Thymus (tissue), 11 donors: ENCODE results near the gene RUNX2. TPM values are rescaled to one million over a fixed set of nuclear protein-coding genes. Genes with fewer than 3 reads are reported as not detected.

Experiments
- DNase-seq, 9 donors: peaks; one replicate each; pipeline ENCODE4 v3.0.0-alpha.2; 2013; ENCODE audit warnings: low spot score in 9 of 9, low read depth in 6 of 9, missing footprints in 1 of 9
- H3K27ac ChIP-seq, 2 donors: one replicate each; pipeline ENCODE4 v1.5.1; 2013; ENCODE audit warnings: control low read depth in 1 of 2, low read depth in 1 of 2, low read length in 1 of 2, mild to moderate bottlenecking in 1 of 2, moderate library complexity in 1 of 2
- H3K27me3 ChIP-seq, 2 donors: one replicate each; pipeline ENCODE4 v1.5.1; 2013; ENCODE audit warnings: low read length in 1 of 2; ENCODE audit not compliant: control insufficient read depth in 2 of 2, insufficient read depth in 1 of 2
- H3K36me3 ChIP-seq, 2 donors: one replicate each; pipeline ENCODE4 v1.5.1; 2013; ENCODE audit warnings: low read length in 1 of 2, mild to moderate bottlenecking in 1 of 2, moderate library complexity in 1 of 2; ENCODE audit not compliant: control insufficient read depth in 2 of 2, insufficient read depth in 2 of 2
- H3K4me1 ChIP-seq, 2 donors: one replicate each; pipeline ENCODE4 v1.5.1; 2013; ENCODE audit warnings: low read length in 2 of 2; ENCODE audit not compliant: control insufficient read depth in 2 of 2, insufficient read depth in 2 of 2
- H3K4me3 ChIP-seq, 2 donors: one replicate each; pipeline ENCODE4 v1.5.1; 2013; ENCODE audit warnings: low read length in 2 of 2, control low read depth in 1 of 2, mild to moderate bottlenecking in 1 of 2
- H3K9me3 ChIP-seq, 2 donors: one replicate each; pipeline ENCODE4 v1.5.1; 2013; ENCODE audit warnings: low read length in 1 of 2, mild to moderate bottlenecking in 1 of 2; ENCODE audit not compliant: control insufficient read depth in 2 of 2, insufficient read depth in 1 of 2
- WGBS: extraction: QIAGEN DNeasy Blood & Tissue Kit; methylation state at CpG from one replicate; pipeline ENCODE4 v1.1.7; 2013; 5-methylcytosine and 5-hydroxymethylcytosine counted together
- polyA plus RNA-seq: library from polyadenylated mRNA; stranded (reverse); fragments of 200-250 nt; gene quantifications from one replicate; pipeline ENCODE4 v1.2.3, GENCODE V29; 2013
- total RNA-seq: library from RNA; stranded (reverse); fragments of 120-200 nt; gene quantifications from one replicate; pipeline ENCODE4 v1.2.4, GENCODE V29; 2013
- donor health status: healthy.

The RUNX2 gene
- total and polyA plus RNA-seq, 2 donors: 3.7 to 7.1 TPM

GRCh38 chr6:45326698-45327417 lies 1.3 kb upstream of the RUNX2 start:
- Histone ChIP-seq H3K27ac (no peak overlapping the region), H3K4me3 (no peak overlapping the region), H3K27me3 (no peaks in the 10 kb centered on the region), H3K4me1 (peaks cover 2 to 5% of the 10 kb centered on the region in 2 donors), H3K36me3 (no peaks in the 10 kb centered on the region), H3K9me3 (no peaks in the 10 kb centered on the region)
- no peak for DNase-seq
- WGBS: 82% methylated on average over 5 of the region's 5 CpGs

GRCh38 chr6:45328523-45328922 lies 393 bp downstream of the RUNX2 start:
- Histone ChIP-seq H3K4me3 (peak overlapping the region in 1 of 2 donors; percentile 32), H3K9me3 (no peaks in the 10 kb centered on the region), H3K27me3 (no peaks in the 10 kb centered on the region), H3K36me3 (no peaks in the 10 kb centered on the region), H3K27ac (no peak overlapping the region), H3K4me1 (peaks cover 2 to 5% of the 10 kb centered on the region in 2 donors)
- peak in 1 of 9 donors; percentile 21 for DNase-seq

DNA sequence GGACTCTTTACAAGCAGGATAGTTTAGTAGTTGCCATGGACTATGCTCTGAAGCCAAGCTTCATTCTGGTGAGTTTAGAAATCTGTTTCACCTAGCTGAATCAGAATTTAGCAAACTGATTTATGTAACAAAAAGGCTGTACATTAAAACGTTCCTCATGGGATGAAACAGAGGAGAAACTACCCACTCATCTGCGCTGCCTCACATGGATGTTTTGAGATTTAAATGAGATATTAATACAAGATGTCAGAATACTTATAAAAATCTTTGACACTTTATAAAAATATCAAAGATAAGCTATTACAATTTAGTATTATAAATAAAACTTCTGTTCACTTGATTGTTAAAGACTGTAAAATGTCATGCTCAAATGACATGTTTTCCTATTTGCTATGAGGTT lies 16.8 kb downstream of the RUNX2 start:
- Histone ChIP-seq H3K36me3 (no peaks in the 10 kb centered on the region), H3K4me3 (no peak overlapping the region), H3K27ac (no peak overlapping the region), H3K9me3 (no peaks in the 10 kb centered on the region), H3K4me1 (no peaks in the 10 kb centered on the region), H3K27me3 (no peaks in the 10 kb centered on the region)
- no peak for DNase-seq
- WGBS: 96% methylated on average over 2 of the region's 2 CpGs

- H3K27ac ChIP-seq: no peak overlapping the region
- no peaks in the 10 kb centered on the region for H3K9me3 ChIP-seq
- no peak overlapping the region for H3K4me3 ChIP-seq
- no peak for DNase-seq
- H3K27me3 ChIP-seq: no peaks in the 10 kb centered on the region
- H3K36me3 ChIP-seq: no peaks in the 10 kb centered on the region
- H3K4me1 ChIP-seq: no peaks in the 10 kb centered on the region
These were observed 22.1 kb downstream of the RUNX2 start for GRCh38 chr6:45350186-45350710.

GRCh38 chr6:45351076-45351475 lies 22.9 kb downstream of the RUNX2 start:
- no peaks in the 10 kb centered on the region for H3K36me3 ChIP-seq
- no peak for DNase-seq
- no peaks in the 10 kb centered on the region for H3K27me3 ChIP-seq
- no peaks in the 10 kb centered on the region for H3K9me3 ChIP-seq
- H3K27ac ChIP-seq: no peak overlapping the region
- H3K4me3 ChIP-seq: no peak overlapping the region
- no peaks in the 10 kb centered on the region for H3K4me1 ChIP-seq
- WGBS: 98% methylated on average over 3 of the region's 3 CpGs

GRCh38 chr6:45351667-45352066 lies 23.5 kb downstream of the RUNX2 start:
- no peak overlapping the region for H3K27ac ChIP-seq
- H3K36me3 ChIP-seq: no peaks in the 10 kb centered on the region
- no peaks in the 10 kb centered on the region for H3K4me1 ChIP-seq
- no peak overlapping the region for H3K4me3 ChIP-seq
- H3K9me3 ChIP-seq: no peaks in the 10 kb centered on the region
- 97% methylated on average over 1 of the region's 1 CpG for WGBS
- DNase-seq: no peak
- no peaks in the 10 kb centered on the region for H3K27me3 ChIP-seq

DNA sequence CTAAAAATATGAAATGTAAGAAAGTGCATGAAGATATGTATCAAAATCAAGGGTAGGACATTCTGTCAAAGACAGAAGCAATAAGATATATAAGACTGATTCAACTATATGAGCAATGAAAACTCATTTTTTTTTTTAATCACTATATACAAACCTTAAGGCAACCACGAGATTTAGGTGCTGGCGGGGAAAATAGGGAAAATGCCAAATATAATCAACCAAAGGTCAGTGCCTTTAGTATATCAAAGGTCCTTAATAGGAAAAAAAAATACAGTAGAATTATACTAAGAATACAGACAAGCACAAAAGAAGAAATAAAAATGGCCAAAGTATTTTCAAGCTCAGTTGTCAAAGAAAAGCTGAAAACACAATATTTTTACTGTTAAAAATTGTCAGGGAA lies 25.5 kb downstream of the RUNX2 start:
- 97% methylated on average over 2 of the region's 2 CpGs for WGBS

GRCh38 chr6:45364466-45364865 lies 36.3 kb downstream of the RUNX2 start:
- no peak overlapping the region for H3K4me3 ChIP-seq
- H3K27me3 ChIP-seq: no peaks in the 10 kb centered on the region
- DNase-seq: no peak
- no peak overlapping the region for H3K27ac ChIP-seq
- H3K36me3 ChIP-seq: no peaks in the 10 kb centered on the region
- no peaks in the 10 kb centered on the region for H3K9me3 ChIP-seq
- no peaks in the 10 kb centered on the region for H3K4me1 ChIP-seq

More for the DNA sequence above, 25.5 kb downstream of the RUNX2 start:
- no peaks in the 10 kb centered on the region for H3K9me3 ChIP-seq
- H3K27ac ChIP-seq: no peak overlapping the region
- no peaks in the 10 kb centered on the region for H3K36me3 ChIP-seq
- no peak for DNase-seq
- no peaks in the 10 kb centered on the region for H3K27me3 ChIP-seq
- no peak overlapping the region for H3K4me3 ChIP-seq
- no peaks in the 10 kb centered on the region for H3K4me1 ChIP-seq

GRCh38 chr6:45365036-45365435 lies 36.9 kb downstream of the RUNX2 start:
- Histone ChIP-seq H3K27me3 (no peaks in the 10 kb centered on the region), H3K4me3 (no peak overlapping the region), H3K36me3 (no peaks in the 10 kb centered on the region), H3K4me1 (no peaks in the 10 kb centered on the region), H3K27ac (no peak overlapping the region), H3K9me3 (no peaks in the 10 kb centered on the region)
- WGBS: 97% methylated on average over 1 of the region's 1 CpG
- DNase-seq: no peak
